BE2C (cell line): ENCODE results near the gene ATP9B.

Source experiments
- DNase-seq: peaks from one replicate; pipeline ENCODE4 v3.0.0-alpha.2; 2020
- H3K27me3 ChIP-seq: fragments of 250-450 bp; sonication (Bioruptor Pico); 2 replicates; pipeline ENCODE4 v1.5.1; 2020; ENCODE audit warnings: mild to moderate bottlenecking
- H3K36me3 ChIP-seq: fragments of 250-450 bp; sonication (Bioruptor Pico); 2 replicates; pipeline ENCODE4 v1.5.1; 2020; ENCODE audit warnings: mild to moderate bottlenecking
- H3K4me1 ChIP-seq: fragments of 250-450 bp; sonication (Bioruptor Pico); 2 replicates; pipeline ENCODE4 v1.5.1; 2020
- H3K4me3 ChIP-seq: 2 replicates; pipeline ENCODE4 v1.5.1; 2011; ENCODE audit warnings: low read depth, low read length
- H3K9me3 ChIP-seq: fragments of 250-450 bp; sonication (Bioruptor Pico); 2 replicates; pipeline ENCODE4 v1.5.1; 2020
- TF ChIP-seq, protein P1 (sequence below): IDR thresholded peaks from 2 replicates; pipeline ENCODE4 v1.5.1; 2012; ENCODE audit warnings: mild to moderate bottlenecking, low read depth, low read length

The ATP9B gene

DNA sequence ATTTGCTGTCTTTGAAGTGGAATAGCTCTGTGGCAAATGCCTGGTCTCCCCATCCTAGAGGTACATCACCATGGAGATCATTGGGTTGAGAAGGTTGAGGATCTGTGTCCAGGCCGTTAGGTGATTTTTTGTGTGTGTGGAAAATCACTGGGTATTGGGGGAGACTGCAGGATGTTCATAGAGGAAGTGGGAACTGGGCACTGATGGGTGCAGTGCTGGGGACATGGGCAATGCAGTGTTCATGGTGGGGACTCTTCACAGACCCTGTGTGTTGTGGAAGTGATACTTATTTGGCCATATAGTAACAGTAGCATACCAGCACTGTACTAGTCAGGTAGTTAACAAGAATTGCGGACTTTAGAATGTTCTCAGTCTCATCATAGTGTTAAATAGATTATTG is 34.9 kb downstream of the ATP9B start:
- no peak for DNase-seq
- Histone ChIP-seq H3K27me3 (no peaks in the 10 kb centered on the region), H3K4me3 (no peak overlapping the region), H3K9me3 (no peaks in the 10 kb centered on the region), H3K4me1 (no peaks in the 10 kb centered on the region), H3K36me3 (no peaks in the 10 kb centered on the region)
- TF ChIP-seq, protein P1, sequence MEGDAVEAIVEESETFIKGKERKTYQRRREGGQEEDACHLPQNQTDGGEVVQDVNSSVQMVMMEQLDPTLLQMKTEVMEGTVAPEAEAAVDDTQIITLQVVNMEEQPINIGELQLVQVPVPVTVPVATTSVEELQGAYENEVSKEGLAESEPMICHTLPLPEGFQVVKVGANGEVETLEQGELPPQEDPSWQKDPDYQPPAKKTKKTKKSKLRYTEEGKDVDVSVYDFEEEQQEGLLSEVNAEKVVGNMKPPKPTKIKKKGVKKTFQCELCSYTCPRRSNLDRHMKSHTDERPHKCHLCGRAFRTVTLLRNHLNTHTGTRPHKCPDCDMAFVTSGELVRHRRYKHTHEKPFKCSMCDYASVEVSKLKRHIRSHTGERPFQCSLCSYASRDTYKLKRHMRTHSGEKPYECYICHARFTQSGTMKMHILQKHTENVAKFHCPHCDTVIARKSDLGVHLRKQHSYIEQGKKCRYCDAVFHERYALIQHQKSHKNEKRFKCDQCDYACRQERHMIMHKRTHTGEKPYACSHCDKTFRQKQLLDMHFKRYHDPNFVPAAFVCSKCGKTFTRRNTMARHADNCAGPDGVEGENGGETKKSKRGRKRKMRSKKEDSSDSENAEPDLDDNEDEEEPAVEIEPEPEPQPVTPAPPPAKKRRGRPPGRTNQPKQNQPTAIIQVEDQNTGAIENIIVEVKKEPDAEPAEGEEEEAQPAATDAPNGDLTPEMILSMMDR: no peak

DNA sequence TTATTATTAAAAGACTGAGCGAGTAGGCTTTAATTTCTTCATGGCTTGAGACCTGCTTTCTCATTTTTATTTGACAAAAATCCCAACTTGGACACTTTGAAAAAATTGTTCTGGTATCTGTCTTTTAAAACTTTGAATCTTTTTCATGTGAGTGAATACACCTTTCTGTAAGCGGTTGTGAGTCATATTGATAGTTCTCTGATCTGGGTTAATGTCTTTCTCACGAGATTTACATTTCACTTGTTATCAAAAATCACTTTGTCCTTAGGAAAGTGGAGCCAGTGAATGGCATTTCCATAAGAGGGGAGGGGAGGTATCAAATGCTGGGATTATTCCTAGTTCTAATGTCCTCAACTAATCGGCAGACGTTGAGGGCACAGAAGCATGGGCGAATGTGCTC is 36.3 kb downstream of the ATP9B start:
- no peak for DNase-seq
- no peak overlapping the region for H3K4me3 ChIP-seq
- TF ChIP-seq, protein P1: no peak
- H3K9me3 ChIP-seq: no peaks in the 10 kb centered on the region
- no peaks in the 10 kb centered on the region for H3K4me1 ChIP-seq
- H3K27me3 ChIP-seq: no peaks in the 10 kb centered on the region
- H3K36me3 ChIP-seq: no peaks in the 10 kb centered on the region

DNA sequence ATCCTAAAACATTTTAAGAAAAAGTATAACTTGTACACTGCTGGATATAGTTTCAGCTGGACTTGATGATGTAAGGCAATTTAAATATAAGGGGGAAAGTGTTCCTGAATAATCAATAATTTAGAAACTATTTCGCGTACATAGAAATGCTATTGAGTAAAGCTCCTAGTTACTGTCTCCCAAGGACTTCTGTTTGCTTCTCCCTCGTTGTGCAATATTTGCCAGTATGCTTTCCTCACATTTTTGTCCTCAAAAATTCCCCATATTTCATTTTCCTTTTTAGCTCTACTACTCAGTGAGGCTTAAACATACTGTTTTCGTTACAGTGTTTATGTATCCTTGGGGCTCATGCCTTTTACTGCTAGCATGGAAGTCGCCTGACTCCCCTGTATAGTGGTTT is 36.9 kb downstream of the ATP9B start:
- H3K4me1 ChIP-seq: no peaks in the 10 kb centered on the region
- no peaks in the 10 kb centered on the region for H3K9me3 ChIP-seq
- TF ChIP-seq, protein P1: no peak
- H3K27me3 ChIP-seq: no peaks in the 10 kb centered on the region
- DNase-seq: no peak
- H3K36me3 ChIP-seq: no peaks in the 10 kb centered on the region
- no peak overlapping the region for H3K4me3 ChIP-seq

DNA sequence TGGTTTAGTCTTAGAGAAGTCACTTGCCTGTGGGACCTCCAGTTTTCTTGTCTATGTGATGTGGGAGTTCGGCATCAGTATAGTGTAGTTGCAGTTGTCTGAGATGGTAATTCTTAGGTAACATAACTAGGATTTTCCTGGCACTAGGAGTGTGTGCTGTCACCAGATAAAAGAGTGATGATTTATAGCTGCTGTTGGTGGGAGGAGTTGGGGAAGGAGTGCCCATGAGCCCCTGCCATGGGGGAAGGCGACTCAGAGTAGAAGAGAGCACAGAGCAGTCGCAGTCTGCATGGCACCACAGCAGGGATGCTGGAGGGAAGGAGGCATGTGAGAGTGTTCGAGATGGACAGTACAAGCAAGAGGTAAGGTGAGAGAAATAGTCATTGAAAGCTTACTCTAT is 38.7 kb downstream of the ATP9B start:
- H3K4me1 ChIP-seq: no peaks in the 10 kb centered on the region
- DNase-seq: no peak
- TF ChIP-seq, protein P1: no peak

DNA sequence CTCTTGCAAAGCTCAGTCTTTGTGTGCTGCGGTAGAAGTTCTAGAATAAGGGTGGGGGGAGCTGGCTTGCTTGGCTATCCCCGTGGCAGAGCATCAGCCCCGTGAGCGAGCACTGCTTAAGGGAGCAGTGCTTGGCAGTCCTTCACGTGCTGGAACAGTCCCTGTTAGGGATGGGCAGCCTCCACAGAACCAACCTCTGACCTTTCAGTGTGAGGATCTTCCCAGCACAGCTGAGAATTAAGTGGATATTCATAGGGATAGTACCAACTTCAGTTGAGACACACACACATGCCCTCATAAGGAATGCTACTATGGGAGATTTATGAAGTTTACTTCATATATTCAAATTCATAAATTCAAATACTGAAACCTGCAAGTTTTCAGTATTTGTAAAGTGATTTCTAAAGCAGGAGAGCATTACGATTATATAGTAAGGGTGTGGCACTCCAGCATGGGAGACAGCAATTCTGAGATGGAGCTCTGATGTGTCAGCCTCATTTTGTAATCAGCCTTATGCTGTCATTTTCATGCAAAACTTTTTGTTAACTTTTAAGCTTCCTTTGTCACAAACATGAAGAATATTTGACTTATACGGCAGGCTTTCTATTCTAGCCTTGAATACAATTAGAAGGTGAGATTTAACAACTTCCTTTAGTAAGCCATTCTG is 39.5 kb downstream of the ATP9B start:
- no peaks in the 10 kb centered on the region for H3K27me3 ChIP-seq
- no peak for DNase-seq
- H3K9me3 ChIP-seq: no peaks in the 10 kb centered on the region
- TF ChIP-seq, protein P1: no peak
- H3K4me1 ChIP-seq: no peaks in the 10 kb centered on the region
- H3K4me3 ChIP-seq: no peak overlapping the region
- H3K36me3 ChIP-seq: no peaks in the 10 kb centered on the region

More for the DNA sequence above, 38.7 kb downstream of the ATP9B start:
- Histone ChIP-seq H3K27me3 (no peaks in the 10 kb centered on the region), H3K4me3 (no peak overlapping the region), H3K36me3 (no peaks in the 10 kb centered on the region), H3K9me3 (no peaks in the 10 kb centered on the region)

DNA sequence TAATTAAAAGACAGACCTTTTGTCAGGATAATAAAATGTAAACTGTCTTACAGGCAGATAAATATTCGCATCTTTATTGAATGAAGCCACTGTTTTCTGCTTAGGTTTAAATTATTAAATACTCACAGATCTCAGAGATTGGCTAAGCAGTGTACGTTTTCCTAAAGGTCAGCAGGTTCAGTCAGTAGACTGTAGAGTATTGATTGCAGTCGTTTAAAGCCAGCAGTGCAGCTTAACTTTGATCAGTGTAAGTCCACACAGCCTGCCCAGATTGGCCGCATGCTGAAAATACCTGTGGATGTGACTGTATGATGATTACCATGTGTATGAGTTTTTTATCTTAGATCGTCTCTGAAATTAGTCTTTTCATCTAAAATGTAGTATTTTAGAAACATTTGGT is 42.3 kb downstream of the ATP9B start:
- no peak for DNase-seq
- Histone ChIP-seq H3K36me3 (no peaks in the 10 kb centered on the region), H3K9me3 (no peaks in the 10 kb centered on the region), H3K4me3 (no peak overlapping the region), H3K27me3 (no peaks in the 10 kb centered on the region), H3K4me1 (no peaks in the 10 kb centered on the region)
- TF ChIP-seq, protein P1: no peak
